ENCODE measurements around the gene RFC5.

DNA sequence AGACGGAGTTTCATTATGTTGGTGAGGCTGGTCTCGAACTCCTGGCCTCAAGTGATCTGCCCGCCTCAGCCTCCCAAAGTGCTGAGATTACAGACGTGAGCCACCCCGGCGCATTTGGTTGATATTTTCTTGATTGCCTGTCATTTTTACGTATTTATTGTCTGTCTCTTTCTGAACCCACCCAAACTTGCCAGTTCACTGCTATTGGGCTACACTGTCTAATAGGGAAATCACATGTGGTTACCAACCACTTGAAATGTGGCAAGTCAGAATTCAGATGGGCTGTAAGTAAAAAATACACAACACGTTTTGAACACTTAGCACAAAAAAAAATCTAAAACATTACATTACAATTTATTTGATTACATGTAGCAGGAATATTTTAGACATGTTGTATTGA, 42.4 kb downstream of the RFC5 start:
- TF ChIP-seq, protein P1, sequence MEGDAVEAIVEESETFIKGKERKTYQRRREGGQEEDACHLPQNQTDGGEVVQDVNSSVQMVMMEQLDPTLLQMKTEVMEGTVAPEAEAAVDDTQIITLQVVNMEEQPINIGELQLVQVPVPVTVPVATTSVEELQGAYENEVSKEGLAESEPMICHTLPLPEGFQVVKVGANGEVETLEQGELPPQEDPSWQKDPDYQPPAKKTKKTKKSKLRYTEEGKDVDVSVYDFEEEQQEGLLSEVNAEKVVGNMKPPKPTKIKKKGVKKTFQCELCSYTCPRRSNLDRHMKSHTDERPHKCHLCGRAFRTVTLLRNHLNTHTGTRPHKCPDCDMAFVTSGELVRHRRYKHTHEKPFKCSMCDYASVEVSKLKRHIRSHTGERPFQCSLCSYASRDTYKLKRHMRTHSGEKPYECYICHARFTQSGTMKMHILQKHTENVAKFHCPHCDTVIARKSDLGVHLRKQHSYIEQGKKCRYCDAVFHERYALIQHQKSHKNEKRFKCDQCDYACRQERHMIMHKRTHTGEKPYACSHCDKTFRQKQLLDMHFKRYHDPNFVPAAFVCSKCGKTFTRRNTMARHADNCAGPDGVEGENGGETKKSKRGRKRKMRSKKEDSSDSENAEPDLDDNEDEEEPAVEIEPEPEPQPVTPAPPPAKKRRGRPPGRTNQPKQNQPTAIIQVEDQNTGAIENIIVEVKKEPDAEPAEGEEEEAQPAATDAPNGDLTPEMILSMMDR (IDR thresholded peaks at IDR 0.05) = no peak
- TF ChIP-seq POLR2A (IDR thresholded peaks at IDR 0.05) (no peak), POLR2AphosphoS5 (IDR thresholded peaks at IDR 0.05; ENCODE audit: insufficient read depth in 1 of 2, low read depth in 1 of 2) (no peak)

Data from vagina (tissue), 2 donors.